GM12878 (cell line): ENCODE results near the gene PRM2. TPM values are rescaled to one million over a fixed set of nuclear protein-coding genes. Genes with fewer than 3 reads are reported as not detected.

Experiments
- ATAC-seq: fragments of 200-7000 bp; cut with Tn5 transposase; 3 replicates; pipeline ENCODE4 v1.9.1; 2020; ENCODE audit warnings: mild to moderate bottlenecking, moderate library complexity
- BruUV-seq: library from RNA; stranded (reverse); fragments of 400-500 nt; replicated peaks from 2 replicates; lab custom pipeline; 2021; lab: Mats Ljungman, UMichigan
- CTCF ChIA-PET: fragments of 300-600 bp; sonication (Branson Sonifier 250); formaldehyde crosslinking; extraction: SDS; loops from one replicate; lab custom pipeline; 2021; ENCODE audit warnings: inconsistent platforms; lab: Yijun Ruan, JAX
- POLR2A ChIA-PET: fragments of 350-600 bp; formaldehyde crosslinking; extraction: SDS; loops from one replicate; lab custom pipeline; 2021; ENCODE audit warnings: inconsistent platforms; lab: Charles Lee
- RAD21 ChIA-PET: fragments of 300-600 bp; sonication (Branson Sonifier 250); formaldehyde crosslinking; loops from one replicate; lab custom pipeline; 2023; ENCODE audit warnings: antibody characterized with exemption; ENCODE audit not compliant: unreplicated experiment; lab: Charles Lee
- SMC1A ChIA-PET: fragments of 300-600 bp; sonication (Branson Sonifier 250); formaldehyde crosslinking; loops from one replicate; lab custom pipeline; 2023; ENCODE audit not compliant: unreplicated experiment, uncharacterized antibody; lab: Charles Lee
- DNase-seq: peaks from one replicate; pipeline ENCODE4 v3.0.0-alpha.2; 2011; ENCODE audit warnings: low read depth, low spot score
- FAIRE-seq: peaks from 3 replicates; lab custom pipeline; 2011; peaks lifted over from hg19 to GRCh38; lab: Jason Lieb, UNC
- H2AFZ ChIP-seq: 2 replicates; pipeline ENCODE4 v1.6.0; 2011; ENCODE audit warnings: low read depth, low read length, control low read depth; ENCODE audit not compliant: control insufficient read depth
- H3K27ac ChIP-seq: 2 replicates; pipeline ENCODE4 v1.5.1; 2011; ENCODE audit warnings: control low read depth; ENCODE audit not compliant: control insufficient read depth, insufficient read depth
- H3K27me3 ChIP-seq, 2 experiments: replicated peaks in 1 of 2; 2 replicates each; pipeline versions ENCODE4 v1.6.0 to v1.6.1; 2011; ENCODE audit warnings: low read length in 1 of 2; ENCODE audit not compliant: control insufficient read depth in 2 of 2, insufficient read depth in 2 of 2
- H3K36me3 ChIP-seq, 2 experiments: 2 replicates each; pipeline ENCODE4 v1.5.1; 2011; ENCODE audit warnings: low read length in 1 of 2; ENCODE audit not compliant: control insufficient read depth in 2 of 2, insufficient read depth in 2 of 2
- H3K4me1 ChIP-seq: 2 replicates; pipeline ENCODE4 v1.6.1; 2011; ENCODE audit warnings: mild to moderate bottlenecking, low read length, moderate library complexity, mixed read lengths; ENCODE audit not compliant: control insufficient read depth, insufficient read depth
- H3K4me2 ChIP-seq: 2 replicates; pipeline ENCODE4 v1.6.0; 2011; ENCODE audit warnings: control low read depth; ENCODE audit not compliant: control insufficient read depth, insufficient read depth
- H3K4me3 ChIP-seq: fragments of 200-600 bp; sonication (generic); 2 replicates; pipeline ENCODE4 v1.5.1; 2016
- H3K79me2 ChIP-seq: 2 replicates; pipeline ENCODE4 v1.6.0; 2011; ENCODE audit warnings: low read length; ENCODE audit not compliant: control insufficient read depth, insufficient read depth
- H3K9ac ChIP-seq: 2 replicates; pipeline ENCODE4 v1.8.0; 2011; ENCODE audit warnings: low read length, control low read depth, mixed read lengths; ENCODE audit not compliant: control insufficient read depth, insufficient read depth
- H3K9me3 ChIP-seq: replicated peaks from 3 replicates; pipeline ENCODE4 v1.5.1; 2011; ENCODE audit warnings: mild to moderate bottlenecking, low read length; ENCODE audit not compliant: control insufficient read depth, insufficient read depth
- H4K20me1 ChIP-seq: 2 replicates; pipeline ENCODE4 v1.6.0; 2011; ENCODE audit not compliant: control insufficient read depth, insufficient read depth
- ASH2L ChIP-seq: fragments of 300-600, 200-600 bp; sonication (generic); IDR thresholded peaks from 2 replicates; pipeline ENCODE4 v1.6.1; 2017; ENCODE audit warnings: low read depth, mild to moderate bottlenecking, borderline replicate concordance
- EED ChIP-seq: sonication (generic); IDR thresholded peaks from 2 replicates; pipeline ENCODE4 v1.6.1; 2016; ENCODE audit warnings: antibody characterized with exemption, low read depth
- EP300 ChIP-seq, 2 experiments: fragments of 150-350 bp in 1 of 2; IDR thresholded peaks; 2 replicates each; pipeline ENCODE4 v1.6.1; 2011 to 2012; ENCODE audit warnings: low read depth in 2 of 2, low read length in 2 of 2, borderline replicate concordance in 1 of 2, improper control_type of control experiment in 1 of 2, inconsistent platforms in 1 of 2; ENCODE audit not compliant: control insufficient read depth in 1 of 2
- IKZF1 ChIP-seq: fragments of 450-650 bp; conservative IDR thresholded peaks from 2 replicates; pipeline ENCODE4 v1.6.1; 2017; ENCODE audit warnings: antibody characterized with exemption, mild to moderate bottlenecking
- MEF2A ChIP-seq: IDR thresholded peaks from 2 replicates; pipeline ENCODE4 v1.6.1; 2011; ENCODE audit warnings: low read depth, mild to moderate bottlenecking, low read length, moderate library complexity; ENCODE audit not compliant: insufficient read depth
- SPI1 ChIP-seq: IDR thresholded peaks from 2 replicates; pipeline ENCODE4 v1.6.1; 2011; ENCODE audit warnings: low read depth, mild to moderate bottlenecking, low read length, moderate library complexity, borderline replicate concordance; ENCODE audit not compliant: insufficient read depth
- SREBF2 ChIP-seq: IDR thresholded peaks from 2 replicates; pipeline ENCODE4 v1.6.1; 2012; ENCODE audit warnings: mild to moderate bottlenecking, low read length
- WGBS: methylation state at CpG from one replicate; pipeline ENCODE4 v1.1.6; 2016; ENCODE audit warnings: low lambda C conversion rate; ENCODE audit not compliant: insufficient replicate concordance, insufficient coverage; ENCODE audit errors: missing lambda C conversion rate; 5-methylcytosine and 5-hydroxymethylcytosine counted together
- in situ Hi-C: fragments of 300-500 bp; cut with MboI; formaldehyde crosslinking; loops from 9 replicates; pipeline ENCODE4 v1.14.3; 2018; ENCODE audit warnings: mixed read lengths
- intact Hi-C: fragments of 100-400 bp; cut with micrococcal nuclease; formaldehyde crosslinking; loops from one replicate; pipeline ENCODE4 v1.14.2; 2022; ENCODE audit not compliant: unreplicated experiment
- polyA plus RNA-seq, 11 experiments: library from polyadenylated mRNA; depleted of rRNA in 4 of 11; unstranded in 6 of 11; stranded (reverse) in 5 of 11; fragments of >200 nt; fragmentation: Nextera tagmentation in 4 of 11; fragmentation: Illumina TruSeq in 1 of 11; extraction: Ambion mirVana in 4 of 11; extraction: Trizol in 1 of 11; gene quantifications; 1 replicate in 1 of 11; 2 replicates in 10 of 11; pipeline versions ENCODE4 v1.2.1 to v1.2.3, GENCODE V29; 2011 to 2016; ENCODE audit warnings: inconsistent platforms in 2 of 11, missing spikeins in 2 of 11, low read depth in 1 of 11
- total RNA-seq, 4 experiments: library from RNA; depleted of rRNA in 3 of 4; stranded (reverse); fragments of >200 nt in 3 of 4; fragmentation: Illumina TruSeq in 1 of 4; extraction: Trizol in 1 of 4; gene quantifications; 2 replicates each; pipeline versions ENCODE4 v1.2.1 to v1.2.3, GENCODE V29; 2013 to 2021

PRM2 gene
- total and polyA plus RNA-seq, 10 of the 15 experiments (the other 5 are each of a cell fraction or from before 2014, with no cell fraction given), result not detected

DNA sequence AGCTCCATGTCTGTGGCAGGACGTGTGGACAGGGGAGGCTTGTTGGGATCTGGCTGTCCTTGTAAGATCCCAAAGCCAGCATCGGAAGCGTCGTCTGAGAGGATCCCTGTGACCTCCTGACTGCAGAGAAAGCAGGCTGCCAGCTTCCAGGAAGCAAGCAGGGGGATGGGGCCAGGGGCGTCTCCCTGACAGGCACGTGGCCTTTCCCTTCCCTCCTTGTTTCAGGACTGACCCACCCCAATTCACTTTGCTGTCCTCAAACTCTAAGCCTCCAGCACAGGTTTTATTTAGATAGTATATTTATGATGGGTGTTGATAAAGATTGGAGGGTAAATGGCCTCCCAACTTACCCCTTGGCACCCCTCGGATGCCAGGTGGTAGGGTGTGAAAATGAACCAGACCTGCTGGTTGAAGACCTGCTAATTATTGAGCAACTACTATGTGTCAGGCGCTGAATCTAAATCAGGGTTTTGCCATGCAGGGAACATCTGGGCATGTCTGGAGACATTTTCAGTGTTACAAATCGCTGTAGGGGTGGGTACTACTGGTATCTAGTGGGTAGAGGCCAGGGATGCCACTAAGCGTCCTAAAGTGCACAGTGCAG, 44.8 kb downstream of the PRM2 start:
- CTCF ChIA-PET, result interaction anchor here (0.7 to 0.8 kb wide), 2 partner anchors 17 to 22 kb away, joined by 3 read pairs; no protein-coding TSS in a partner anchor
- ATAC-seq, result no peak
- intact Hi-C loops, result no loop called here
- Histone ChIP-seq H3K36me3 (no peaks in the 10 kb centered on the region), H4K20me1 (no peaks in the 10 kb centered on the region), H3K27ac (no peak overlapping the region; the same call in 1 of the 2 replicates), H3K27me3 (no peaks in the 10 kb centered on the region), H3K79me2 (no peaks in the 10 kb centered on the region), H3K4me1 (peaks cover 26% of the 10 kb centered on the region), H3K9ac (no peak overlapping the region), H2AFZ (no peak overlapping the region), H3K4me2 (0 out of 2 replicates have a peak overlapping the region, but pooled peaks have one; percentile 13), H3K4me3 (no peak overlapping the region), H3K9me3 (no peaks in the 10 kb centered on the region)
- TF ChIP-seq IKZF1 (0 out of 2 replicates have a peak, but pooled peaks have one; percentile 5), EED (0 out of 2 replicates have a peak, but pooled peaks have one; percentile 13), SREBF2 (no peak), EP300 (IDR thresholded peaks at IDR 0.05; ENCODE audit: borderline replicate concordance in 1 of 2, control insufficient read depth in 1 of 2, low read depth in 2 of 2, low read length in 2 of 2) (no peak)
- SMC1A ChIA-PET, result interaction anchor here (0.7 to 2.0 kb wide), 4 partner anchors 26 to 180 kb away, joined by 3 to 7 read pairs (median 4); no protein-coding TSS in a partner anchor
- DNase-seq, result no peak
- WGBS, result 83% methylated on average over 10 of the region's 10 CpGs
- in situ Hi-C loops, result no loop called here
- POLR2A ChIA-PET, result interaction anchor here (0.6 to 1.5 kb wide), 5 partner anchors 19 to 274 kb away, joined by 3 to 7 read pairs (median 3); no protein-coding TSS in a partner anchor
- BruUV-seq, result no TSS peak
- FAIRE-seq, result no peak
- RAD21 ChIA-PET, result interaction anchor here (2.9 kb wide), 1 partner anchor 24 kb away, joined by 13 read pairs; the partner anchor contains the start of gene SOCS1

DNA sequence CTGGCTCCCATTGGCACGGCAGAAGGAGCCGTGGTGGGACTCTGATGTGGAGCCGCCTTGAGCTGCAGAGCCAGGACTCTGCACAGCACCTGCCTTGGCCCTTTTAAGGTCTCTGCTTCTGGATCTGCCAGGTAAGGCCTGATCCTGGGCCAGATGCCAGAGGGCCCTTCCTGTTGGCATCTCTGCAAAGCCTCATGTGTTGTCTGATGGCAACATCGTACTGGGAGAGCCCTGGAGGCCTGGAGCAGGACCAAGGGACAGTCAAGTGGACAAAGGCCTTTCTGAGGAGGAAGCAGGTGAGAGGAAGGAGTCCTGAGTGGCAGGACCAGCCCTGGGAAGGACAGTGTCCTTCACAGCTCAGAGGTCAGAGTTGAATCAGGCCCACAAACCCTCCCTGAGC, 46.4 kb downstream of the PRM2 start:
- Histone ChIP-seq H3K9ac (no peak overlapping the region), H3K27me3 (no peaks in the 10 kb centered on the region), H3K4me1 (peaks cover 39% of the 10 kb centered on the region), H2AFZ (no peak overlapping the region), H3K79me2 (no peaks in the 10 kb centered on the region), H3K27ac (no peak overlapping the region), H3K4me2 (no peak overlapping the region), H3K36me3 (no peaks in the 10 kb centered on the region), H3K9me3 (no peaks in the 10 kb centered on the region), H4K20me1 (no peaks in the 10 kb centered on the region), H3K4me3 (no peak overlapping the region)
- ChIA-PET RAD21 (interaction anchor here (1.1 to 1.2 kb wide), 2 partner anchors 22 to 25 kb away, joined by 3 read pairs; no protein-coding TSS in a partner anchor), POLR2A (interaction anchor here (1.5 kb wide), 1 partner anchor 20 kb away, joined by 5 read pairs; no protein-coding TSS in a partner anchor), CTCF (no interaction called here), SMC1A (interaction anchor here (1.3 to 2.0 kb wide), 3 partner anchors 22 to 179 kb away, joined by 3 to 7 read pairs (median 3); no protein-coding TSS in a partner anchor)
- intact Hi-C loops, result no loop called here
- ATAC-seq (no peak), DNase-seq (no peak), FAIRE-seq (no peak)
- in situ Hi-C loops, result no loop called here
- WGBS, result 97% methylated on average over 4 of the region's 4 CpGs
- TF ChIP-seq ASH2L, result no peak
- TF ChIP-seq SPI1, result no peak
- TF ChIP-seq MEF2A, result no peak
- BruUV-seq, result no TSS peak
